ENCODE measurements around the gene CHRNB1. TPM values are rescaled to one million over a fixed set of nuclear protein-coding genes. Genes with fewer than 3 reads are reported as not detected.

Gene CHRNB1
- total RNA-seq, 3 donors from 2014 or later (not counting 1 experiment from before 2014, with no cell fraction given): 9.8 to 10.4 (median 10.2) TPM

DNA sequence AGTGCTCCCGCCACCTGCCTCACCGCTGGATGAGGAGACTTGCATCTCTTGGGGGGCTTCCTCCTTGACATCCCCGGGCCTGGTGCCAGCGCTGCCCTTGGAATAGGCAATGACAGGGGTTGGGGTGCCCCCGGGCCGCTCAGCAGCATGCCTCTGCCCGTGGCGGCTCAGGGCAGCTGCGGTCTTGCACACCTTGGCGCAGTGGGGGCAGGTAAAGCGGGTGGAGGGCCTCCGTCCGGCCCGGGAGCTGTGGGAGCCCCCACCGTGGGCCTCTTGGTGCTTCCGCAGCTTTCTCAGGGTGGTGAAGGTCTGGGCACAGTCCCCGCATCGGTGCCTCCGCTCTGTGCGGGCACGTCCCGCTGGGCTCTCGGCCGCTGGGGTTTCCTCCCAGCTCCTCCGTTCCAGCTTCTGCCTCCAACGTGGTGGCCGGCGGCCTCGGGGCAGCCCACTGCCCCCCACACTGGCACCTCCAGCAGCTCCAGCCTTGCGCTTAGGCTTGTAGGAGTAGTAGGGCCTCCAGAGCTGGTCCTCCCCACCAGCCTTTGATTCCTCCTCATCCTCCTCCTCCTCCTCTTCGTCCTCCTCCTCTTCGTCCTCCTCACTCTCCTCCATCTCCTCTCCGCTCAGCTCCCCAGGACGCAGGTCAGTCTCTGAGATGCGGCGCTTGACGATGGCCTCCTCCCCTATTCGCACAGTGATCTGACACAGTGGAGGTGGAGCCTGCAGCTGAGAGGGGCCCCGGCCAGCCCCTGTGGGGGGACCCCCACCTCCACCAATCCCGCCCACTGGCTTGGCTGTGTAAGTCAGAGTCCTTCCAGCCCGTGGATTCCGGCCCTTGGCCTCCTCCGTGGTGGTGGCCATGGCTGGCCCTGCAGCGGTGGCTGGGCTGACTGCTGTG lies 17.9 kb downstream of the CHRNB1 start:
- DNase-seq: no peak
- peaks cover 11 to 23% of the 10 kb centered on the region in 2 donors for H3K4me1 Mint-ChIP-seq
- H3K4me3 ChIP-seq (ENCODE audit: low read length): no peak overlapping the region
- H3K9me3 ChIP-seq (ENCODE audit: control insufficient read depth, insufficient read depth, low read length): no peaks in the 10 kb centered on the region
- H3K4me1 ChIP-seq (ENCODE audit: control insufficient read depth, insufficient read depth, low read length): peaks cover 12% of the 10 kb centered on the region
- WGBS (ENCODE audit: insufficient coverage): 95% methylated on average over 44 of the region's 44 CpGs
- peak overlapping the region in 1 of 2 donors; percentile 27 for H3K27ac Mint-ChIP-seq
- H3K4me3 Mint-ChIP-seq: no peak overlapping the region
- H3K9me3 Mint-ChIP-seq: no peaks in the 10 kb centered on the region
- ATAC-seq: peak in 1 of 3 donors; percentile 6
- H3K27me3 Mint-ChIP-seq (ENCODE audit: low read depth in 2 of 2): no peaks in the 10 kb centered on the region
- H3K27me3 ChIP-seq (ENCODE audit: control insufficient read depth, insufficient read depth, low read length): no peaks in the 10 kb centered on the region
- TF ChIP-seq, protein P1, sequence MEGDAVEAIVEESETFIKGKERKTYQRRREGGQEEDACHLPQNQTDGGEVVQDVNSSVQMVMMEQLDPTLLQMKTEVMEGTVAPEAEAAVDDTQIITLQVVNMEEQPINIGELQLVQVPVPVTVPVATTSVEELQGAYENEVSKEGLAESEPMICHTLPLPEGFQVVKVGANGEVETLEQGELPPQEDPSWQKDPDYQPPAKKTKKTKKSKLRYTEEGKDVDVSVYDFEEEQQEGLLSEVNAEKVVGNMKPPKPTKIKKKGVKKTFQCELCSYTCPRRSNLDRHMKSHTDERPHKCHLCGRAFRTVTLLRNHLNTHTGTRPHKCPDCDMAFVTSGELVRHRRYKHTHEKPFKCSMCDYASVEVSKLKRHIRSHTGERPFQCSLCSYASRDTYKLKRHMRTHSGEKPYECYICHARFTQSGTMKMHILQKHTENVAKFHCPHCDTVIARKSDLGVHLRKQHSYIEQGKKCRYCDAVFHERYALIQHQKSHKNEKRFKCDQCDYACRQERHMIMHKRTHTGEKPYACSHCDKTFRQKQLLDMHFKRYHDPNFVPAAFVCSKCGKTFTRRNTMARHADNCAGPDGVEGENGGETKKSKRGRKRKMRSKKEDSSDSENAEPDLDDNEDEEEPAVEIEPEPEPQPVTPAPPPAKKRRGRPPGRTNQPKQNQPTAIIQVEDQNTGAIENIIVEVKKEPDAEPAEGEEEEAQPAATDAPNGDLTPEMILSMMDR (IDR thresholded peaks at IDR 0.05): no peak
- intact Hi-C loops (cut with micrococcal nuclease): no loop called here
- no peaks in the 10 kb centered on the region for H3K36me3 Mint-ChIP-seq
- no peak overlapping the region for H3K27ac ChIP-seq (ENCODE audit: low read length)
- peaks cover 35% of the 10 kb centered on the region for H3K36me3 ChIP-seq (ENCODE audit: control insufficient read depth, insufficient read depth, low read length)

DNA sequence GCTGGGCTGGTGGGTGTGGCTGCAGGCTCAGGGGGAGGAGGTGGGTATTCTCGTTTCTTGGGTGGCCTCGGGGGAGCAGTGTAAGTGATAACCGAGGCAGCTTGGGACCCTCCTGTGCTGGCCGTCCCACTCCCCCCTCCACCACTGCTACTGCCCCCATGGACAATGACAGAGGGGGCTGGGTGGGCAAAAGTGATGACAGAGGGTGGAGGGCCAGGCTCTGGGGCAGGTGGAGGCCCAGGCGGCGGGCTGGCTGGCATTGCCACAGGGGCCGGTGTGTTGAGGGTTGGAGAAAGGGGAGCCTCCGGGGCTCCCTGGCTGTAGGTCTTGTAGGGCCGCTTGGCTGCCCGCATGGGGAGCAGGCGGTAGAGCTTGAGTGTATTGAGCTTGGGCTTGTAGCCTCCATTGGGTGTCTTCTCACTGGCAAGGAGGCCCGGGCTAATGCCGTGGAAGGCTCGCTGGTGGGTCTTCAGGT lies 18.5 kb downstream of the CHRNB1 start:
- H3K27me3 Mint-ChIP-seq (ENCODE audit: low read depth in 2 of 2): no peaks in the 10 kb centered on the region
- H3K36me3 ChIP-seq (ENCODE audit: control insufficient read depth, insufficient read depth, low read length): peaks cover 35% of the 10 kb centered on the region
- H3K4me3 ChIP-seq (ENCODE audit: low read length): no peak overlapping the region
- DNase-seq (no peak), ATAC-seq (no peak)
- no peak overlapping the region for H3K4me3 Mint-ChIP-seq
- H3K36me3 Mint-ChIP-seq: no peaks in the 10 kb centered on the region
- no peaks in the 10 kb centered on the region for H3K9me3 Mint-ChIP-seq
- TF ChIP-seq, protein P1 (IDR thresholded peaks at IDR 0.05): no peak
- H3K9me3 ChIP-seq (ENCODE audit: control insufficient read depth, insufficient read depth, low read length): no peaks in the 10 kb centered on the region
- H3K27me3 ChIP-seq (ENCODE audit: control insufficient read depth, insufficient read depth, low read length): no peaks in the 10 kb centered on the region
- H3K27ac ChIP-seq (ENCODE audit: low read length): no peak overlapping the region
- H3K4me1 ChIP-seq (ENCODE audit: control insufficient read depth, insufficient read depth, low read length): peaks cover 12% of the 10 kb centered on the region
- intact Hi-C loops (cut with micrococcal nuclease): no loop called here
- WGBS (ENCODE audit: insufficient coverage): 97% methylated on average over 10 of the region's 14 CpGs
- peaks cover 11 to 25% of the 10 kb centered on the region in 2 donors for H3K4me1 Mint-ChIP-seq
- H3K27ac Mint-ChIP-seq: peak overlapping the region in 1 of 2 donors; percentile 27

DNA sequence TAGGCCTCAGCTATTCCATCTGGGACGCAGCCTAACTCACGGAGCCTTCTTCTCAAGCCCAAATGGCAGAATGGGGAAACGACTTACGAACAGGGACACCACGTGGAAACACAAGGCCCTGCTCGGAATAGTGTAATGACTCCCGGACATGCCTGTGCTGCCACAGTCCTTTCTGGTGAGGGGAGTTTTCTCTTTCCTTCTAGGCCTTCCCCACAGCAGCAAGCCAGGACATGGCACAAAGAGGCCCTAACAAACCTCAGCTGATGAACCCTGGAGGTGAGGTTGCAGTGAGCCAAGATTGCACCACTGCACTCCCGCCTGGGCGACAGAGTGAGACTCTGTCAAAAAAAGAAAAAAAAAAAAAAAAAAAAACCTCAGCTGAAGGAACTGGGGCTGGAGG lies 19.2 kb downstream of the CHRNB1 start:
- DNase-seq (no peak), ATAC-seq (no peak)
- Mint-ChIP-seq H3K4me3 (no peak overlapping the region), H3K27me3 (ENCODE audit: low read depth in 2 of 2) (no peaks in the 10 kb centered on the region), H3K4me1 (peaks cover 11 to 30% of the 10 kb centered on the region in 2 donors), H3K27ac (no peak overlapping the region), H3K9me3 (no peaks in the 10 kb centered on the region), H3K36me3 (no peaks in the 10 kb centered on the region)
- H3K9me3 ChIP-seq (ENCODE audit: control insufficient read depth, insufficient read depth, low read length): no peaks in the 10 kb centered on the region
- TF ChIP-seq, protein P1 (IDR thresholded peaks at IDR 0.05): no peak
- no peak overlapping the region for H3K4me3 ChIP-seq (ENCODE audit: low read length)
- peaks cover 12% of the 10 kb centered on the region for H3K4me1 ChIP-seq (ENCODE audit: control insufficient read depth, insufficient read depth, low read length)
- no peaks in the 10 kb centered on the region for H3K27me3 ChIP-seq (ENCODE audit: control insufficient read depth, insufficient read depth, low read length)
- H3K27ac ChIP-seq (ENCODE audit: low read length): no peak overlapping the region
- peaks cover 35% of the 10 kb centered on the region for H3K36me3 ChIP-seq (ENCODE audit: control insufficient read depth, insufficient read depth, low read length)
- WGBS (ENCODE audit: insufficient coverage): 96% methylated on average over 9 of the region's 9 CpGs
- intact Hi-C loops (cut with micrococcal nuclease): no loop called here

Data from natural killer cell (primary cell).